Upper lobe of right lung (tissue), 1 donor: ENCODE measurements around the gene TMEM240. TPM values are rescaled to one million over a fixed set of nuclear protein-coding genes. Genes with fewer than 3 reads are reported as not detected.
"Not testable (repeated sequence)": the region's sequence is repeated elsewhere in the genome, so short reads cannot be mapped to it uniquely, and the experiment has no call there.

Source experiments
- ATAC-seq: fragments of 200-7000 bp; cut with Tn5 transposase; one replicate; pipeline ENCODE4 v1.9.1; 2020; ENCODE audit warnings: mild to moderate bottlenecking, moderate library complexity
- DNase-seq: peaks from one replicate; pipeline ENCODE4 v3.0.0-alpha.2; 2020
- H3K27ac ChIP-seq: fragments of 200-600 bp; one replicate; pipeline ENCODE4 v1.8.0; 2022
- H3K27me3 ChIP-seq: fragments of 200-600 bp; one replicate; pipeline ENCODE4 v1.8.0; 2022; ENCODE audit warnings: mild to moderate bottlenecking
- H3K36me3 ChIP-seq: fragments of 200-600 bp; one replicate; pipeline ENCODE4 v1.8.0; 2022
- H3K4me1 ChIP-seq: fragments of 200-600 bp; one replicate; pipeline ENCODE4 v1.8.0; 2022
- H3K4me3 ChIP-seq: fragments of 200-600 bp; one replicate; pipeline ENCODE4 v1.8.0; 2022; ENCODE audit warnings: mild to moderate bottlenecking
- H3K9me3 ChIP-seq: fragments of 200-600 bp; one replicate; pipeline ENCODE4 v1.8.0; 2022
- CTCF ChIP-seq: fragments of 200-600 bp; IDR thresholded peaks from one replicate; pipeline ENCODE4 v1.8.0; 2022; ENCODE audit warnings: antibody characterized with exemption
- intact Hi-C: fragments of 100-400 bp; cut with DNase I; formaldehyde crosslinking; loops from one replicate; pipeline ENCODE4 v1.11.0; 2022
- total RNA-seq: library from RNA; stranded (reverse); fragmentation: NEBNext Ultra II Directional; extraction: Animal tissue kit (Norgen Biotek cat#: 25700); gene quantifications from one replicate; pipeline ENCODE4 v1.2.1, GENCODE V29; 2021
- donor health status: DM: no; HTN: yes; CAD: no; lungs with severe emphysema.

The TMEM240 gene
- total RNA-seq, 1 donor from 2014 or later: 2.9 TPM

GRCh38 chr1:1536938-1537546 lies 3.4 kb downstream of the TMEM240 start:
- TF ChIP-seq CTCF: no peak
- Histone ChIP-seq H3K27me3 (no peaks in the 10 kb centered on the region), H3K4me1 (peaks cover 13% of the 10 kb centered on the region), H3K27ac (no peak overlapping the region), H3K4me3 (no peak overlapping the region), H3K36me3 (peaks cover 9% of the 10 kb centered on the region), H3K9me3 (no peaks in the 10 kb centered on the region)
- intact Hi-C loops: no loop called here
- ATAC-seq: no peak
- no peak for DNase-seq

- intact Hi-C loops: no loop called here
- ATAC-seq (no peak), DNase-seq (no peak)
- Histone ChIP-seq H3K9me3 (no peaks in the 10 kb centered on the region), H3K4me3 (no peak overlapping the region), H3K4me1 (peaks cover 10% of the 10 kb centered on the region), H3K27me3 (no peaks in the 10 kb centered on the region), H3K36me3 (peaks cover 2% of the 10 kb centered on the region), H3K27ac (no peak overlapping the region)
- TF ChIP-seq CTCF: no peak
Measured at GRCh38 chr1:1536019-1536937, 4.1 kb downstream of the TMEM240 start.

GRCh38 chr1:1535201-1536018 lies 5.0 kb downstream of the TMEM240 start:
- H3K4me3 ChIP-seq: no peak overlapping the region
- H3K9me3 ChIP-seq: no peaks in the 10 kb centered on the region
- no peaks in the 10 kb centered on the region for H3K27me3 ChIP-seq
- intact Hi-C loops: no loop called here
- DNase-seq (no peak), ATAC-seq (no peak)
- no peak overlapping the region for H3K27ac ChIP-seq
- no peak for TF ChIP-seq CTCF
- no peaks in the 10 kb centered on the region for H3K36me3 ChIP-seq
- peaks cover 4% of the 10 kb centered on the region for H3K4me1 ChIP-seq

GRCh38 chr1:1534401-1535154 lies 5.8 kb downstream of the TMEM240 start:
- Histone ChIP-seq H3K27me3 (no peaks in the 10 kb centered on the region), H3K4me1 (peaks cover 4% of the 10 kb centered on the region), H3K4me3 (no peak overlapping the region), H3K36me3 (no peaks in the 10 kb centered on the region), H3K27ac (no peak overlapping the region), H3K9me3 (no peaks in the 10 kb centered on the region)
- no peak for DNase-seq
- TF ChIP-seq CTCF: no peak
- ATAC-seq: no peak
- intact Hi-C loops: no loop called here

- H3K27ac ChIP-seq, H3K9me3 ChIP-seq, H3K4me1 ChIP-seq, H3K4me3 ChIP-seq, intact Hi-C loops, ATAC-seq, H3K27me3 ChIP-seq, DNase-seq, H3K36me3 ChIP-seq: not testable (repeated sequence)
Measured at GRCh38 chr1:1533894-1534291, 6.5 kb downstream of the TMEM240 start.

GRCh38 chr1:1533176-1533893 lies 7.1 kb downstream of the TMEM240 start:
- H3K27me3 ChIP-seq, H3K4me1 ChIP-seq, H3K4me3 ChIP-seq, H3K27ac ChIP-seq, intact Hi-C loops, H3K9me3 ChIP-seq, H3K36me3 ChIP-seq, DNase-seq: not testable (repeated sequence)
- ATAC-seq: peak; percentile 17
